ENCODE measurements around the gene TBX1. TPM values are rescaled to one million over a fixed set of nuclear protein-coding genes. Genes with fewer than 3 reads are reported as not detected.
"Not testable (repeated sequence)": the region's sequence is repeated elsewhere in the genome, so short reads cannot be mapped to it uniquely, and the experiment has no call there.

TBX1 gene
- polyA plus RNA-seq, 4 donors, result 0.23 to 0.41 (median 0.35) TPM

GRCh38 chr22:19779011-19779421, 18.4 kb downstream of the TBX1 start:
- DNase-seq (ENCODE audit: low read depth in 4 of 4, low spot score in 2 of 4), result no peak

- DNase-seq (ENCODE audit: low read depth in 4 of 4, low spot score in 2 of 4), result no peak
These were observed 19.2 kb downstream of the TBX1 start for GRCh38 chr22:19779685-19780268.

GRCh38 chr22:19782533-19782932, 22.0 kb downstream of the TBX1 start:
- DNase-seq (ENCODE audit: low read depth in 4 of 4, low spot score in 2 of 4), result no peak

- DNase-seq (ENCODE audit: low read depth in 4 of 4, low spot score in 2 of 4), result no peak
These were observed 23.2 kb downstream of the TBX1 start for GRCh38 chr22:19783586-19784383.

GRCh38 chr22:19784384-19785175, 24.0 kb downstream of the TBX1 start:
- DNase-seq (ENCODE audit: low read depth in 4 of 4, low spot score in 2 of 4), result no peak

- DNase-seq (ENCODE audit: low read depth in 4 of 4, low spot score in 2 of 4), result no peak
These were observed 25.1 kb downstream of the TBX1 start for GRCh38 chr22:19785461-19786263.

- DNase-seq (ENCODE audit: low read depth in 4 of 4, low spot score in 2 of 4), result no peak
These were observed 25.6 kb downstream of the TBX1 start for GRCh38 chr22:19786264-19786585.

GRCh38 chr22:19786959-19787848, 26.6 kb downstream of the TBX1 start:
- DNase-seq (ENCODE audit: low read depth in 4 of 4, low spot score in 2 of 4), result no peak

- DNase-seq (ENCODE audit: low read depth in 4 of 4, low spot score in 2 of 4), result no peak
These were observed 27.2 kb downstream of the TBX1 start for GRCh38 chr22:19787849-19788141.

- DNase-seq (ENCODE audit: low read depth in 4 of 4, low spot score in 2 of 4), result no peak
These were observed 28.2 kb downstream of the TBX1 start for GRCh38 chr22:19788661-19789225.

- no peak for DNase-seq (ENCODE audit: low read depth in 4 of 4, low spot score in 2 of 4)
These were observed 28.8 kb downstream of the TBX1 start for GRCh38 chr22:19789406-19789805.

- no peak for DNase-seq (ENCODE audit: low read depth in 4 of 4, low spot score in 2 of 4)
These were observed 29.2 kb downstream of the TBX1 start for GRCh38 chr22:19789828-19790227.

- DNase-seq (ENCODE audit: low read depth in 4 of 4, low spot score in 2 of 4), result no peak
These were observed 30.7 kb downstream of the TBX1 start for GRCh38 chr22:19791243-19791642.

- no peak for DNase-seq (ENCODE audit: low read depth in 4 of 4, low spot score in 2 of 4)
These were observed 31.3 kb downstream of the TBX1 start for GRCh38 chr22:19791894-19792293.

GRCh38 chr22:19792383-19792896, 31.9 kb downstream of the TBX1 start:
- DNase-seq (ENCODE audit: low read depth in 4 of 4, low spot score in 2 of 4), result not testable (repeated sequence)

- no peak for DNase-seq (ENCODE audit: low read depth in 4 of 4, low spot score in 2 of 4)
These were observed 32.6 kb downstream of the TBX1 start for GRCh38 chr22:19793161-19793560.

GRCh38 chr22:19793661-19794310, 33.2 kb downstream of the TBX1 start:
- no peak for DNase-seq (ENCODE audit: low read depth in 4 of 4, low spot score in 2 of 4)

GRCh38 chr22:19795617-19796008, 35.0 kb downstream of the TBX1 start:
- no peak for DNase-seq (ENCODE audit: low read depth in 4 of 4, low spot score in 2 of 4)

- no peak for DNase-seq (ENCODE audit: low read depth in 4 of 4, low spot score in 2 of 4)
These were observed 35.6 kb downstream of the TBX1 start for GRCh38 chr22:19796160-19796559.
